ENCODE results near the gene AMMECR1L.

The AMMECR1L gene

GRCh38 chr2:127872354-127872753 is 13.4 kb downstream of the AMMECR1L start:
- no peak for DNase-seq (ENCODE audit: low read depth in 1 of 2, low spot score in 1 of 2)
- Histone ChIP-seq H3K27me3 (ENCODE audit: insufficient read depth, poor library complexity, severe bottlenecking) (no peaks in the 10 kb centered on the region), H3K4me3 (replicated peaks; ENCODE audit: insufficient read depth, low read length) (no peak overlapping the region), H3K27ac (replicated peaks) (no peak overlapping the region)
- no peak for TF ChIP-seq REST (IDR thresholded peaks at IDR 0.05; ENCODE audit: insufficient replicate concordance, low read depth)
- TF ChIP-seq CTCF (IDR thresholded peaks at IDR 0.05; ENCODE audit: insufficient read depth, low read length), result no peak
- no peak for TF ChIP-seq GABPA (IDR thresholded peaks at IDR 0.05; ENCODE audit: low read depth)
- no peak for TF ChIP-seq SPI1 (IDR thresholded peaks at IDR 0.05; ENCODE audit: borderline replicate concordance, low read depth)
- TF ChIP-seq POLR2AphosphoS5 (IDR thresholded peaks at IDR 0.05; ENCODE audit: low read depth), result no peak

- no peak for DNase-seq (ENCODE audit: low read depth in 1 of 2, low spot score in 1 of 2)
- TF ChIP-seq CTCF (IDR thresholded peaks at IDR 0.05; ENCODE audit: insufficient read depth, low read length) (no peak), GABPA (IDR thresholded peaks at IDR 0.05; ENCODE audit: low read depth) (no peak), REST (IDR thresholded peaks at IDR 0.05; ENCODE audit: insufficient replicate concordance, low read depth) (no peak), SPI1 (IDR thresholded peaks at IDR 0.05; ENCODE audit: borderline replicate concordance, low read depth) (no peak), POLR2AphosphoS5 (IDR thresholded peaks at IDR 0.05; ENCODE audit: low read depth) (no peak)
- no peaks in the 10 kb centered on the region for H3K27me3 ChIP-seq (ENCODE audit: insufficient read depth, poor library complexity, severe bottlenecking)
- H3K4me3 ChIP-seq (replicated peaks; ENCODE audit: insufficient read depth, low read length), result no peak overlapping the region
- no peak overlapping the region for H3K27ac ChIP-seq (replicated peaks)
Measured at GRCh38 chr2:127865926-127866325, 19.8 kb downstream of the AMMECR1L start.

GRCh38 chr2:127864877-127865276 is 20.9 kb downstream of the AMMECR1L start:
- no peak for TF ChIP-seq POLR2AphosphoS5 (IDR thresholded peaks at IDR 0.05; ENCODE audit: low read depth)
- TF ChIP-seq CTCF (IDR thresholded peaks at IDR 0.05; ENCODE audit: insufficient read depth, low read length), result no peak
- TF ChIP-seq SPI1 (IDR thresholded peaks at IDR 0.05; ENCODE audit: borderline replicate concordance, low read depth), result no peak
- no peak for TF ChIP-seq REST (IDR thresholded peaks at IDR 0.05; ENCODE audit: insufficient replicate concordance, low read depth)
- Histone ChIP-seq H3K27ac (replicated peaks) (no peak overlapping the region), H3K27me3 (ENCODE audit: insufficient read depth, poor library complexity, severe bottlenecking) (no peaks in the 10 kb centered on the region), H3K4me3 (replicated peaks; ENCODE audit: insufficient read depth, low read length) (no peak overlapping the region)
- DNase-seq (ENCODE audit: low read depth in 1 of 2, low spot score in 1 of 2), result no peak
